ENCODE results near the gene PNN.

GRCh38 chr14:39157491-39157890 lies 17.6 kb upstream of the PNN start:
- TF ChIP-seq POLR2A (IDR thresholded peaks at IDR 0.05; ENCODE audit: extremely low read depth, insufficient read length), result no peak
- TF ChIP-seq, protein P1, sequence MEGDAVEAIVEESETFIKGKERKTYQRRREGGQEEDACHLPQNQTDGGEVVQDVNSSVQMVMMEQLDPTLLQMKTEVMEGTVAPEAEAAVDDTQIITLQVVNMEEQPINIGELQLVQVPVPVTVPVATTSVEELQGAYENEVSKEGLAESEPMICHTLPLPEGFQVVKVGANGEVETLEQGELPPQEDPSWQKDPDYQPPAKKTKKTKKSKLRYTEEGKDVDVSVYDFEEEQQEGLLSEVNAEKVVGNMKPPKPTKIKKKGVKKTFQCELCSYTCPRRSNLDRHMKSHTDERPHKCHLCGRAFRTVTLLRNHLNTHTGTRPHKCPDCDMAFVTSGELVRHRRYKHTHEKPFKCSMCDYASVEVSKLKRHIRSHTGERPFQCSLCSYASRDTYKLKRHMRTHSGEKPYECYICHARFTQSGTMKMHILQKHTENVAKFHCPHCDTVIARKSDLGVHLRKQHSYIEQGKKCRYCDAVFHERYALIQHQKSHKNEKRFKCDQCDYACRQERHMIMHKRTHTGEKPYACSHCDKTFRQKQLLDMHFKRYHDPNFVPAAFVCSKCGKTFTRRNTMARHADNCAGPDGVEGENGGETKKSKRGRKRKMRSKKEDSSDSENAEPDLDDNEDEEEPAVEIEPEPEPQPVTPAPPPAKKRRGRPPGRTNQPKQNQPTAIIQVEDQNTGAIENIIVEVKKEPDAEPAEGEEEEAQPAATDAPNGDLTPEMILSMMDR (IDR thresholded peaks at IDR 0.05; ENCODE audit: low read depth, low read length), result no peak
- no peak for TF ChIP-seq MYC (IDR thresholded peaks at IDR 0.05; ENCODE audit: low read depth, low read length)
